ENCODE data around the gene CAMK2G. TPM values are rescaled to one million over a fixed set of nuclear protein-coding genes. Genes with fewer than 3 reads are reported as not detected.

Gene CAMK2G
- total RNA-seq, 3 donors from 2014 or later (not counting 1 experiment from before 2014, with no cell fraction given): 53.6 to 73.8 (median 62.3) TPM

GRCh38 chr10:73881221-73881919, 7.0 kb upstream of the CAMK2G start:
- no peaks in the 10 kb centered on the region for H3K27me3 ChIP-seq (ENCODE audit: control insufficient read depth, insufficient read depth, low read length)
- Mint-ChIP-seq H3K27ac (peak overlapping the region in 1 of 2 donors; percentile 3), H3K4me1 (peaks cover 21 to 34% of the 10 kb centered on the region in 2 donors), H3K27me3 (ENCODE audit: low read depth in 2 of 2) (peaks cover 7% of the 10 kb centered on the region in 2 donors), H3K9me3 (no peaks in the 10 kb centered on the region), H3K4me3 (no peak overlapping the region), H3K36me3 (no peaks in the 10 kb centered on the region)
- intact Hi-C loops (cut with micrococcal nuclease): no loop called here
- DNase-seq: no peak
- no peak overlapping the region for H3K4me3 ChIP-seq (ENCODE audit: low read length)
- ATAC-seq: no peak
- no peak overlapping the region for H3K27ac ChIP-seq (ENCODE audit: low read length)
- H3K36me3 ChIP-seq (ENCODE audit: control insufficient read depth, insufficient read depth, low read length): no peaks in the 10 kb centered on the region
- peaks cover 20% of the 10 kb centered on the region for H3K4me1 ChIP-seq (ENCODE audit: control insufficient read depth, insufficient read depth, low read length)
- H3K9me3 ChIP-seq (ENCODE audit: control insufficient read depth, insufficient read depth, low read length): no peaks in the 10 kb centered on the region
- no peak for TF ChIP-seq CTCF (IDR thresholded peaks at IDR 0.05)
- 78% methylated on average over 2 of the region's 3 CpGs for WGBS (ENCODE audit: insufficient coverage)

GRCh38 chr10:73879296-73880173, 5.2 kb upstream of the CAMK2G start:
- H3K27me3 Mint-ChIP-seq (ENCODE audit: low read depth in 2 of 2): peaks cover 7% of the 10 kb centered on the region in 2 donors
- Histone ChIP-seq H3K4me1 (ENCODE audit: control insufficient read depth, insufficient read depth, low read length) (peaks cover 33% of the 10 kb centered on the region), H3K27me3 (ENCODE audit: control insufficient read depth, insufficient read depth, low read length) (no peaks in the 10 kb centered on the region), H3K9me3 (ENCODE audit: control insufficient read depth, insufficient read depth, low read length) (no peaks in the 10 kb centered on the region), H3K36me3 (ENCODE audit: control insufficient read depth, insufficient read depth, low read length) (no peaks in the 10 kb centered on the region), H3K27ac (ENCODE audit: low read length) (peak overlapping the region; percentile 2), H3K4me3 (ENCODE audit: low read length) (no peak overlapping the region)
- ATAC-seq (peak; percentile 88 to 97 (median 90)), DNase-seq (peak; percentile 93 to 99)
- no peaks in the 10 kb centered on the region for H3K9me3 Mint-ChIP-seq
- H3K27ac Mint-ChIP-seq: peak overlapping the region; percentile 44 to 78
- H3K36me3 Mint-ChIP-seq: no peaks in the 10 kb centered on the region
- 16% methylated on average over 12 of the region's 14 CpGs for WGBS (ENCODE audit: insufficient coverage)
- intact Hi-C loops (cut with micrococcal nuclease): loop anchor here (1.0 to 10.0 kb wide), 3 partner anchors 30 to 385 kb away; partner anchors contain the start of gene PPP3CB
- H3K4me3 Mint-ChIP-seq: peak overlapping the region; percentile 40
- H3K4me1 Mint-ChIP-seq: peaks cover 21 to 36% of the 10 kb centered on the region in 2 donors
- TF ChIP-seq CTCF (IDR thresholded peaks at IDR 0.05): peak; percentile 89

GRCh38 chr10:73878365-73878764, 4.0 kb upstream of the CAMK2G start:
- Histone ChIP-seq H3K27ac (ENCODE audit: low read length) (no peak overlapping the region), H3K27me3 (ENCODE audit: control insufficient read depth, insufficient read depth, low read length) (no peaks in the 10 kb centered on the region), H3K4me1 (ENCODE audit: control insufficient read depth, insufficient read depth, low read length) (peaks cover 34% of the 10 kb centered on the region), H3K9me3 (ENCODE audit: control insufficient read depth, insufficient read depth, low read length) (no peaks in the 10 kb centered on the region), H3K4me3 (ENCODE audit: low read length) (no peak overlapping the region), H3K36me3 (ENCODE audit: control insufficient read depth, insufficient read depth, low read length) (no peaks in the 10 kb centered on the region)
- ATAC-seq (no peak), DNase-seq (no peak)
- H3K27me3 Mint-ChIP-seq (ENCODE audit: low read depth in 2 of 2): peaks cover 7% of the 10 kb centered on the region in 2 donors
- 80% methylated on average over 1 of the region's 1 CpG for WGBS (ENCODE audit: insufficient coverage)
- H3K36me3 Mint-ChIP-seq: no peaks in the 10 kb centered on the region
- H3K4me3 Mint-ChIP-seq: no peak overlapping the region
- H3K9me3 Mint-ChIP-seq: no peaks in the 10 kb centered on the region
- peaks cover 21 to 36% of the 10 kb centered on the region in 2 donors for H3K4me1 Mint-ChIP-seq
- H3K27ac Mint-ChIP-seq: peak overlapping the region in 1 of 2 donors; percentile 78
- TF ChIP-seq CTCF (IDR thresholded peaks at IDR 0.05): no peak
- intact Hi-C loops (cut with micrococcal nuclease): loop anchor here (10.0 kb wide), 1 partner anchor 384 kb away; the partner anchor contains the start of gene PPP3CB
